ENCODE results near the gene EFHB.

GRCh38 chr3:19946832-19947548, 13.0 kb upstream of the EFHB start, which contains the start of gene RAB5A:
- TF ChIP-seq CTCF (IDR thresholded peaks at IDR 0.05): no peak
- peak in 1 of 2 donors; percentile 69 for TF ChIP-seq POLR2A (IDR thresholded peaks at IDR 0.05)

Data from heart left ventricle (tissue), 13 donors.